Liver (tissue), 9 donors: ENCODE data around the gene ST6GALNAC2. TPM values are rescaled to one million over a fixed set of nuclear protein-coding genes. Genes with fewer than 3 reads are reported as not detected.

Source experiments
- DNase-seq: peaks from one replicate; pipeline ENCODE4 v3.0.0-alpha.2; 2017; ENCODE audit warnings: low spot score
- H3K27ac ChIP-seq, 2 donors: one replicate each; pipeline ENCODE4 v1.7.0; 2013; ENCODE audit warnings: inconsistent platforms in 2 of 2, low read length in 2 of 2, control low read depth in 1 of 2, low read depth in 1 of 2, mild to moderate bottlenecking in 1 of 2
- H3K27me3 ChIP-seq, 4 donors: one replicate each; pipeline versions ENCODE4 v1.6.1 to v1.7.0; 2013; ENCODE audit warnings: low read length in 3 of 4, inconsistent platforms in 1 of 4, mild to moderate bottlenecking in 1 of 4, moderate library complexity in 1 of 4; ENCODE audit not compliant: control insufficient read depth in 4 of 4, insufficient read depth in 4 of 4
- H3K36me3 ChIP-seq, 4 donors: one replicate each; pipeline versions ENCODE4 v1.6.1 to v1.7.0; 2013; ENCODE audit warnings: low read length in 3 of 4, mild to moderate bottlenecking in 3 of 4, low read depth in 1 of 4, moderate library complexity in 1 of 4; ENCODE audit not compliant: control insufficient read depth in 4 of 4, insufficient read depth in 3 of 4
- H3K4me1 ChIP-seq, 4 donors: one replicate each; pipeline versions ENCODE4 v1.6.1 to v1.7.0; 2013; ENCODE audit warnings: low read length in 3 of 4, mild to moderate bottlenecking in 3 of 4, moderate library complexity in 1 of 4; ENCODE audit not compliant: control insufficient read depth in 4 of 4, insufficient read depth in 4 of 4
- H3K4me3 ChIP-seq, 3 donors: one replicate each; pipeline versions ENCODE4 v1.6.1 to v1.7.0; 2013; ENCODE audit warnings: low read length in 3 of 3, control low read depth in 1 of 3, low read depth in 1 of 3, mild to moderate bottlenecking in 1 of 3
- H3K9ac ChIP-seq, 2 donors: one replicate each; pipeline ENCODE4 v1.7.0; 2013; ENCODE audit warnings: low read length in 2 of 2, mild to moderate bottlenecking in 2 of 2, moderate library complexity in 2 of 2, control low read depth in 1 of 2, low read depth in 1 of 2
- H3K9me3 ChIP-seq, 4 donors: one replicate each; pipeline versions ENCODE4 v1.6.1 to v1.7.0; 2013; ENCODE audit warnings: low read length in 3 of 4; ENCODE audit not compliant: control insufficient read depth in 4 of 4
- ATF3 ChIP-seq: IDR thresholded peaks from 2 replicates; pipeline ENCODE4 v1.6.1; 2016; ENCODE audit warnings: antibody characterized with exemption
- CTCF ChIP-seq: fragments of 150-350 bp; IDR thresholded peaks from 2 replicates; pipeline ENCODE4 v1.5.1; 2017; ENCODE audit warnings: improper control_type of control experiment, low read depth, low read length; ENCODE audit not compliant: missing input control
- FOXA1 ChIP-seq: IDR thresholded peaks from 2 replicates; pipeline ENCODE4 v1.6.1; 2016; ENCODE audit warnings: antibody characterized with exemption
- FOXA2 ChIP-seq: IDR thresholded peaks from 2 replicates; pipeline ENCODE4 v1.6.1; 2016; ENCODE audit warnings: antibody characterized with exemption
- GABPA ChIP-seq, 2 donors: IDR thresholded peaks in 1 of 2; conservative IDR thresholded peaks in 1 of 2; 2 replicates each; pipeline ENCODE4 v1.6.1; 2016; ENCODE audit warnings: antibody characterized with exemption in 2 of 2, mild to moderate bottlenecking in 1 of 2, moderate library complexity in 1 of 2
- HNF4A ChIP-seq, 2 donors: conservative IDR thresholded peaks; 2 replicates each; pipeline ENCODE4 v1.6.1; 2016; ENCODE audit warnings: antibody characterized with exemption in 2 of 2, mild to moderate bottlenecking in 2 of 2
- HNF4G ChIP-seq: IDR thresholded peaks from 2 replicates; pipeline ENCODE4 v1.6.1; 2016; ENCODE audit warnings: antibody characterized with exemption
- JUND ChIP-seq, 2 donors: IDR thresholded peaks; 2 replicates each; pipeline ENCODE4 v1.6.1; 2016; ENCODE audit warnings: antibody characterized with exemption in 2 of 2
- MAX ChIP-seq: IDR thresholded peaks from 2 replicates; pipeline ENCODE4 v1.6.1; 2016; ENCODE audit warnings: antibody characterized with exemption
- NR2F2 ChIP-seq: IDR thresholded peaks from 2 replicates; pipeline ENCODE4 v1.6.1; 2016; ENCODE audit warnings: antibody characterized with exemption
- RAD21 ChIP-seq, 2 donors: IDR thresholded peaks; 2 replicates each; pipeline ENCODE4 v1.6.1; 2016; ENCODE audit warnings: antibody characterized with exemption in 2 of 2, mild to moderate bottlenecking in 2 of 2
- REST ChIP-seq: IDR thresholded peaks from 2 replicates; pipeline ENCODE4 v1.6.1; 2016; ENCODE audit warnings: antibody characterized with exemption, mild to moderate bottlenecking
- SP1 ChIP-seq: IDR thresholded peaks from 2 replicates; pipeline ENCODE4 v1.6.1; 2018; ENCODE audit warnings: antibody characterized with exemption, mild to moderate bottlenecking
- TAF1 ChIP-seq: conservative IDR thresholded peaks from 2 replicates; pipeline ENCODE4 v1.6.1; 2016; ENCODE audit warnings: antibody characterized with exemption, mild to moderate bottlenecking
- ZBTB33 ChIP-seq: IDR thresholded peaks from 2 replicates; pipeline ENCODE4 v1.6.1; 2016; ENCODE audit warnings: antibody characterized with exemption
- WGBS: extraction: QIAGEN DNeasy Blood & Tissue Kit; methylation state at CpG from one replicate; pipeline ENCODE4 v1.1.7; 2013; 5-methylcytosine and 5-hydroxymethylcytosine counted together
- polyA plus RNA-seq, 2 donors: library from polyadenylated mRNA; stranded (reverse) in 1 of 2; unstranded in 1 of 2; fragments of 200-250 nt in 1 of 2; fragments of >200 nt in 1 of 2; fragmentation: Nextera tagmentation in 1 of 2; extraction: Ambion mirVana in 1 of 2; gene quantifications; one replicate each; pipeline versions ENCODE4 v1.2.1 to v1.2.3, GENCODE V29; 2013 to 2015
- total RNA-seq, 2 donors: library from RNA; depleted of rRNA; stranded (reverse); fragments of >200 nt; gene quantifications; one replicate each; pipeline ENCODE4 v1.2.3, GENCODE V29; 2014
- donor health status: healthy.
- donor health status: healthy.
- donor health status: healthy.
- donor health status: healthy.
- donor health status: healthy.

The ST6GALNAC2 gene
- total and polyA plus RNA-seq, 4 donors: 0.52 to 2.6 (median 1.1) TPM

- Histone ChIP-seq H3K4me3 (no peak overlapping the region), H3K27ac (no peak overlapping the region), H3K27me3 (no peaks in the 10 kb centered on the region), H3K36me3 (peaks cover 4 to 27% (median 21%) of the 10 kb centered on the region in 4 donors), H3K4me1 (peaks cover 0 to 33% (median 15%) of the 10 kb centered on the region in 4 donors), H3K9me3 (no peaks in the 10 kb centered on the region), H3K9ac (no peak overlapping the region)
- TF ChIP-seq HNF4A (conservative IDR thresholded peaks at IDR 0.05): no peak
- no peak for TF ChIP-seq GABPA (IDR thresholded peaks at IDR 0.05 in 1 of 2, conservative IDR thresholded peaks at IDR 0.05 in 1 of 2)
- no peak for TF ChIP-seq TAF1
- no peak for TF ChIP-seq REST
- TF ChIP-seq MAX: no peak
- TF ChIP-seq FOXA1: no peak
- no peak for TF ChIP-seq SP1
- TF ChIP-seq HNF4G: no peak
- no peak for TF ChIP-seq CTCF
- TF ChIP-seq ATF3: no peak
- no peak for TF ChIP-seq ZBTB33
- TF ChIP-seq RAD21 (IDR thresholded peaks at IDR 0.05): no peak
- DNase-seq: no peak
- WGBS: 77% methylated on average over 5 of the region's 5 CpGs
Measured at GRCh38 chr17:76561799-76562268, 23.8 kb downstream of the ST6GALNAC2 start.

- 72% methylated on average over 7 of the region's 7 CpGs for WGBS
- no peaks in the 10 kb centered on the region for H3K9me3 ChIP-seq
- H3K27me3 ChIP-seq: no peaks in the 10 kb centered on the region
- H3K36me3 ChIP-seq: peaks cover 4 to 27% (median 21%) of the 10 kb centered on the region in 4 donors
- no peak overlapping the region for H3K27ac ChIP-seq
- no peak overlapping the region for H3K9ac ChIP-seq
- no peak for DNase-seq
- no peak overlapping the region for H3K4me3 ChIP-seq
- peaks cover 3 to 32% (median 16%) of the 10 kb centered on the region in 4 donors for H3K4me1 ChIP-seq
- no peak for TF ChIP-seq GABPA (IDR thresholded peaks at IDR 0.05 in 1 of 2, conservative IDR thresholded peaks at IDR 0.05 in 1 of 2)
- no peak for TF ChIP-seq CTCF
- no peak for TF ChIP-seq HNF4G
- TF ChIP-seq TAF1: no peak
- no peak for TF ChIP-seq NR2F2
- no peak for TF ChIP-seq RAD21 (IDR thresholded peaks at IDR 0.05)
- no peak for TF ChIP-seq JUND (IDR thresholded peaks at IDR 0.05)
- TF ChIP-seq HNF4A (conservative IDR thresholded peaks at IDR 0.05): no peak
- no peak for TF ChIP-seq MAX
- no peak for TF ChIP-seq ATF3
- no peak for TF ChIP-seq FOXA2
- no peak for TF ChIP-seq REST
- no peak for TF ChIP-seq FOXA1
Measured at GRCh38 chr17:76561332-76561731, 24.3 kb downstream of the ST6GALNAC2 start.
